NCI-H510A treated with DMSO at 0.1 percent for 48 hours (cell line): ENCODE data around the gene SOS1.
"Not testable (repeated sequence)": the region's sequence is repeated elsewhere in the genome, so short reads cannot be mapped to it uniquely, and the experiment has no call there.

Experiments used
- DNase-seq: peaks from one replicate; lab custom pipeline; 2025; lab: John Stamatoyannopoulos, UW

Gene SOS1

GRCh38 chr2:39099870-39100728, 20.8 kb downstream of the SOS1 start:
- DNase-seq, result no peak

- no peak for DNase-seq
These were observed 21.5 kb downstream of the SOS1 start for GRCh38 chr2:39099310-39099869.

GRCh38 chr2:39095624-39096023, 25.2 kb downstream of the SOS1 start:
- no peak for DNase-seq

GRCh38 chr2:39094717-39095363, 26.0 kb downstream of the SOS1 start:
- DNase-seq, result no peak

GRCh38 chr2:39093218-39093898, 27.5 kb downstream of the SOS1 start:
- no peak for DNase-seq

GRCh38 chr2:39091543-39091942, 29.3 kb downstream of the SOS1 start:
- no peak for DNase-seq

GRCh38 chr2:39091063-39091462, 29.8 kb downstream of the SOS1 start:
- no peak for DNase-seq

GRCh38 chr2:39080152-39080551, 40.7 kb downstream of the SOS1 start:
- DNase-seq, result no peak

GRCh38 chr2:39069890-39070465, 50.9 kb downstream of the SOS1 start:
- no peak for DNase-seq

GRCh38 chr2:39069136-39069515, 51.7 kb downstream of the SOS1 start:
- no peak for DNase-seq

- no peak for DNase-seq
These were observed 52.3 kb downstream of the SOS1 start for GRCh38 chr2:39068299-39069135.

GRCh38 chr2:39065616-39066015, 55.2 kb downstream of the SOS1 start:
- DNase-seq, result no peak

GRCh38 chr2:39062320-39062719, 58.5 kb downstream of the SOS1 start:
- DNase-seq, result no peak

- DNase-seq, result no peak
These were observed 59.6 kb downstream of the SOS1 start for GRCh38 chr2:39061280-39061679.

- peak; percentile 81 for DNase-seq
These were observed 61.4 kb downstream of the SOS1 start for GRCh38 chr2:39059366-39059952.

GRCh38 chr2:39058101-39058500, 62.8 kb downstream of the SOS1 start:
- no peak for DNase-seq

- DNase-seq, result not testable (repeated sequence)
These were observed 68.2 kb downstream of the SOS1 start for GRCh38 chr2:39052665-39053064.

GRCh38 chr2:39050109-39050508, 70.7 kb downstream of the SOS1 start:
- DNase-seq, result no peak

GRCh38 chr2:39039072-39039471, 81.8 kb downstream of the SOS1 start:
- no peak for DNase-seq

GRCh38 chr2:39033980-39034379, 86.9 kb downstream of the SOS1 start:
- no peak for DNase-seq

- no peak for DNase-seq
These were observed 93.4 kb downstream of the SOS1 start for GRCh38 chr2:39027421-39027820.
